SK-N-SH (cell line): ENCODE measurements around the gene BCL11A.

Experiments used
- ELF1 ChIP-seq: IDR thresholded peaks from 2 replicates; pipeline ENCODE4 v1.4.0; 2012
- EP300 ChIP-seq, 2 experiments: IDR thresholded peaks; 2 replicates each; pipeline versions ENCODE4 v1.4.0 to v1.6.1; 2012; ENCODE audit warnings: borderline replicate concordance in 1 of 2, low read depth in 1 of 2, low read length in 1 of 2
- EZH2phosphoT487 ChIP-seq: fragments of 200-600 bp; sonication (generic); IDR thresholded peaks from 2 replicates; pipeline ENCODE4 v1.6.1; 2017; ENCODE audit warnings: low read depth, mixed run types, mild to moderate bottlenecking, antibody characterized with exemption, moderate library complexity, borderline replicate concordance
- GATA2 ChIP-seq: sonication (generic); formaldehyde crosslinking; IDR thresholded peaks from 2 replicates; pipeline ENCODE4 v1.5.0; 2020; ENCODE audit warnings: mild to moderate bottlenecking, missing genetic modification reagents
- POLR2AphosphoS5 ChIP-seq: IDR thresholded peaks from 2 replicates; pipeline ENCODE4 v1.6.1; 2012; ENCODE audit warnings: low read depth, low read length
- SIN3A ChIP-seq: IDR thresholded peaks from 2 replicates; pipeline ENCODE4 v1.6.1; 2012; ENCODE audit warnings: low read depth, mild to moderate bottlenecking, low read length, moderate library complexity, borderline replicate concordance
- TCF12 ChIP-seq: IDR thresholded peaks from 2 replicates; pipeline ENCODE4 v1.4.0; 2012
- TEAD4 ChIP-seq: IDR thresholded peaks from 2 replicates; pipeline ENCODE4 v1.4.0; 2012; ENCODE audit warnings: mild to moderate bottlenecking, borderline replicate concordance; ENCODE audit not compliant: insufficient read depth
- YY1 ChIP-seq: IDR thresholded peaks from 2 replicates; pipeline ENCODE4 v1.4.0; 2012; ENCODE audit warnings: low read depth, mild to moderate bottlenecking
- TF ChIP-seq, protein P1 (sequence below): fragments of 200-600 bp; sonication (generic); IDR thresholded peaks from 2 replicates; pipeline ENCODE4 v1.6.1; 2017; ENCODE audit warnings: antibody characterized with exemption, mild to moderate bottlenecking, moderate library complexity
- TF ChIP-seq, protein P2 (sequence below): IDR thresholded peaks from 2 replicates; pipeline ENCODE4 v1.6.1; 2012; ENCODE audit warnings: mild to moderate bottlenecking, low read depth, low read length, moderate library complexity
- TF ChIP-seq, protein P3 (sequence below): IDR thresholded peaks from 2 replicates; pipeline ENCODE4; 2012

DNA sequence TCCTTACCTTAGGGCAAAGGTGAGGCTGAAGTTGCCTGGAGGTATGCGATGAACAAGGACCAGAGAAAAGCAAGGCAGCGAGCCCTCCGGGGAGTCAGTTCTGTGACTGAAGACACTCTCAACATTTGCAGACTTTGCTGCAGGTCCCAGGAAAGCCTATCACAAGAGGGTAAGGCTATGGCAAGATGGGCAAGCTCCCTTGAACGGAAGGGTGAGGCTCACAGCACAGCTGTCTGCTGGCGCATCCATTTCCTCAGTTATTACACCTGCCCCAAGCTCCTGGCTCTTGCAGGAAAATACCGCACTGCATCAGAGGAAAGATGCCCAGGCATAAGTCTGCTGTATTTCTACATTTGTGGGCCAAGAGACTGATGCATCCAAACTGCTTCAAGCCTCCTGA, 141.4 kb downstream of the BCL11A start:
- TF ChIP-seq TEAD4 (no peak), EZH2phosphoT487 (no peak), POLR2AphosphoS5 (no peak), EP300 (IDR thresholded peaks at IDR 0.05; ENCODE audit: borderline replicate concordance in 1 of 2, low read depth in 1 of 2, low read length in 1 of 2) (no peak), YY1 (no peak), GATA2 (CRISPR knock-in tag) (no peak), SIN3A (no peak), TCF12 (no peak), ELF1 (no peak)
- TF ChIP-seq, protein P1, sequence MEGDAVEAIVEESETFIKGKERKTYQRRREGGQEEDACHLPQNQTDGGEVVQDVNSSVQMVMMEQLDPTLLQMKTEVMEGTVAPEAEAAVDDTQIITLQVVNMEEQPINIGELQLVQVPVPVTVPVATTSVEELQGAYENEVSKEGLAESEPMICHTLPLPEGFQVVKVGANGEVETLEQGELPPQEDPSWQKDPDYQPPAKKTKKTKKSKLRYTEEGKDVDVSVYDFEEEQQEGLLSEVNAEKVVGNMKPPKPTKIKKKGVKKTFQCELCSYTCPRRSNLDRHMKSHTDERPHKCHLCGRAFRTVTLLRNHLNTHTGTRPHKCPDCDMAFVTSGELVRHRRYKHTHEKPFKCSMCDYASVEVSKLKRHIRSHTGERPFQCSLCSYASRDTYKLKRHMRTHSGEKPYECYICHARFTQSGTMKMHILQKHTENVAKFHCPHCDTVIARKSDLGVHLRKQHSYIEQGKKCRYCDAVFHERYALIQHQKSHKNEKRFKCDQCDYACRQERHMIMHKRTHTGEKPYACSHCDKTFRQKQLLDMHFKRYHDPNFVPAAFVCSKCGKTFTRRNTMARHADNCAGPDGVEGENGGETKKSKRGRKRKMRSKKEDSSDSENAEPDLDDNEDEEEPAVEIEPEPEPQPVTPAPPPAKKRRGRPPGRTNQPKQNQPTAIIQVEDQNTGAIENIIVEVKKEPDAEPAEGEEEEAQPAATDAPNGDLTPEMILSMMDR: no peak
- TF ChIP-seq, protein P2, sequence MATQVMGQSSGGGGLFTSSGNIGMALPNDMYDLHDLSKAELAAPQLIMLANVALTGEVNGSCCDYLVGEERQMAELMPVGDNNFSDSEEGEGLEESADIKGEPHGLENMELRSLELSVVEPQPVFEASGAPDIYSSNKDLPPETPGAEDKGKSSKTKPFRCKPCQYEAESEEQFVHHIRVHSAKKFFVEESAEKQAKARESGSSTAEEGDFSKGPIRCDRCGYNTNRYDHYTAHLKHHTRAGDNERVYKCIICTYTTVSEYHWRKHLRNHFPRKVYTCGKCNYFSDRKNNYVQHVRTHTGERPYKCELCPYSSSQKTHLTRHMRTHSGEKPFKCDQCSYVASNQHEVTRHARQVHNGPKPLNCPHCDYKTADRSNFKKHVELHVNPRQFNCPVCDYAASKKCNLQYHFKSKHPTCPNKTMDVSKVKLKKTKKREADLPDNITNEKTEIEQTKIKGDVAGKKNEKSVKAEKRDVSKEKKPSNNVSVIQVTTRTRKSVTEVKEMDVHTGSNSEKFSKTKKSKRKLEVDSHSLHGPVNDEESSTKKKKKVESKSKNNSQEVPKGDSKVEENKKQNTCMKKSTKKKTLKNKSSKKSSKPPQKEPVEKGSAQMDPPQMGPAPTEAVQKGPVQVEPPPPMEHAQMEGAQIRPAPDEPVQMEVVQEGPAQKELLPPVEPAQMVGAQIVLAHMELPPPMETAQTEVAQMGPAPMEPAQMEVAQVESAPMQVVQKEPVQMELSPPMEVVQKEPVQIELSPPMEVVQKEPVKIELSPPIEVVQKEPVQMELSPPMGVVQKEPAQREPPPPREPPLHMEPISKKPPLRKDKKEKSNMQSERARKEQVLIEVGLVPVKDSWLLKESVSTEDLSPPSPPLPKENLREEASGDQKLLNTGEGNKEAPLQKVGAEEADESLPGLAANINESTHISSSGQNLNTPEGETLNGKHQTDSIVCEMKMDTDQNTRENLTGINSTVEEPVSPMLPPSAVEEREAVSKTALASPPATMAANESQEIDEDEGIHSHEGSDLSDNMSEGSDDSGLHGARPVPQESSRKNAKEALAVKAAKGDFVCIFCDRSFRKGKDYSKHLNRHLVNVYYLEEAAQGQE: no peak
- TF ChIP-seq, protein P3, sequence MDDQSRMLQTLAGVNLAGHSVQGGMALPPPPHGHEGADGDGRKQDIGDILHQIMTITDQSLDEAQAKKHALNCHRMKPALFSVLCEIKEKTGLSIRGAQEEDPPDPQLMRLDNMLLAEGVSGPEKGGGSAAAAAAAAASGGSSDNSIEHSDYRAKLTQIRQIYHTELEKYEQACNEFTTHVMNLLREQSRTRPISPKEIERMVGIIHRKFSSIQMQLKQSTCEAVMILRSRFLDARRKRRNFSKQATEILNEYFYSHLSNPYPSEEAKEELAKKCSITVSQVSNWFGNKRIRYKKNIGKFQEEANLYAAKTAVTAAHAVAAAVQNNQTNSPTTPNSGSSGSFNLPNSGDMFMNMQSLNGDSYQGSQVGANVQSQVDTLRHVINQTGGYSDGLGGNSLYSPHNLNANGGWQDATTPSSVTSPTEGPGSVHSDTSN: no peak
